ENCODE data around the gene KLHL22. TPM values are rescaled to one million over a fixed set of nuclear protein-coding genes. Genes with fewer than 3 reads are reported as not detected.

The KLHL22 gene
- total and polyA plus RNA-seq, 2 of the 4 experiments (the other 2 are of a cell fraction) = 27.1 to 30.1 TPM

DNA sequence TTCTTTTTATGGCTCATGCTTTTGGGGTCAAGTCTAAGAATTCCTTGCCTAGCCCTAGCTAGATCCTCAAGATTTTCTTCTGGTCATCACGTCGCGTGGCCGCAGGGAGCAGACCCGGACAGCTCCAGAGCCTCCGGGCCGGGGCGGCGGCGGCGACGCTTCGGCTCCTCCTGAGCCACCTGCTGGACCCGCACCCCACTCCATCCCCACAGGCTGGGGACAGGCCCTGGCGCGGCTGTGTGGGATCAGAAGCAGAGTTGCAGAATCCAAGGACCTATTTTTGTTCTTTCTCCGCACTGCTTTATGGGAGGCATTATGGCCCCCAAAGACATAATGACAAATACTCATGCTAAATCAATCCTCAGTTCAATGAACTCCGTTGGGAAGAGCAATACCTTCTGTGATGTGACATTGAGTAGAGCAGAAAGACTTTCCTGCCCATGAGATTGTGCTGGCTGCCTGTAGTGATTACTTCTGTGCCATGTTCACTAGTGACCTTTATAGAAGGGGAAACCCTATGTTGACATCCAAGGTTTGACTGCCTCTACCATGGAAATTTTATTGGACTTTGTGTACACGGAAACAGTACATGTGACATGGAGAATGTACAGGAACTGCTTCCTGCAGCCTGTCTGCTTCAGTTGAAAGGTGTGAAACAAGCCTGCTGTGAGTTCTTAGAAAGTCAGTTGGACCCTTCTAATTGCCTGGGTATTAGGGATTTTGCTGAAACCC is 45.6 kb downstream of the KLHL22 start:
- intact Hi-C loops (cut with micrococcal nuclease) (no loop called here), in situ Hi-C loops (cut with MboI; ENCODE audit: low sequenced_read_pairs) (loop anchor here (10.0 kb wide), 2 partner anchors 55 to 295 kb away; partner anchors contain the start of genes CCDC188 and ZNF74), dilution Hi-C loops (cut with HindIII; ENCODE audit: low sequenced_read_pairs, unreplicated experiment) (no loop called here)
- Histone ChIP-seq H2BK15ac (ENCODE audit: low read depth, low read length) (no peak overlapping the region), H2BK20ac (ENCODE audit: low read depth, low read length) (no peak overlapping the region), H2BK5ac (ENCODE audit: low read depth, low read length, poor library complexity, severe bottlenecking) (no peak overlapping the region), H3K4me1 (ENCODE audit: control insufficient read depth, insufficient read depth, low read length) (no peaks in the 10 kb centered on the region), H3K27me3 (ENCODE audit: control insufficient read depth, insufficient read depth, low read length) (no peaks in the 10 kb centered on the region), H4K8ac (ENCODE audit: low read depth in 2 of 2, low read length in 2 of 2) (no peak overlapping the region), H3K9me3 (ENCODE audit: control insufficient read depth, insufficient read depth, low read length) (no peaks in the 10 kb centered on the region), H3K79me1 (ENCODE audit: low read depth in 1 of 2, low read length in 2 of 2) (0 out of 4 replicates have a peak, but pooled peaks cover 0 to under 1% of the 10 kb centered on the region in 2 experiments), H3K4me2 (ENCODE audit: low read depth, low read length) (no peak overlapping the region), H3K4me3 (ENCODE audit: insufficient read depth, low read depth, low read length) (no peak overlapping the region), H3K36me3 (ENCODE audit: control insufficient read depth, insufficient read depth, low read length) (peaks cover 19% of the 10 kb centered on the region), H3K27ac (ENCODE audit: insufficient read depth, low read length) (no peak overlapping the region), H3K23ac (ENCODE audit: low read depth, low read length) (no peak overlapping the region), H4K20me1 (ENCODE audit: insufficient read depth, low read length) (0 out of 2 replicates have a peak, but pooled peaks cover 4% of the 10 kb centered on the region), H3K9me1 (ENCODE audit: insufficient read depth, low read length) (no peaks in the 10 kb centered on the region; the same call in 1 of the 2 replicates), H2AK9ac (replicated peaks; ENCODE audit: low read depth, low read length, poor library complexity) (no peak overlapping the region), H3K14ac (replicated peaks; ENCODE audit: low read depth, low read length) (no peak overlapping the region), H2AK5ac (ENCODE audit: low read depth, low read length) (no peak overlapping the region), H3K18ac (ENCODE audit: low read depth, low read length) (no peak overlapping the region), H3K4ac (ENCODE audit: low read depth, low read length) (no peak overlapping the region), H3K56ac (ENCODE audit: extremely low read depth, insufficient read depth, low read length) (no peak overlapping the region), H4K91ac (ENCODE audit: insufficient read depth, low read depth, low read length) (no peak overlapping the region), H2BK120ac (ENCODE audit: low read depth, low read length) (no peak overlapping the region), H2AFZ (replicated peaks; ENCODE audit: low read length, poor library complexity) (no peak overlapping the region), H3K9ac (ENCODE audit: low read depth, low read length) (no peak overlapping the region), H4K5ac (ENCODE audit: low read depth, low read length) (no peak overlapping the region)
- 86% methylated on average over 1 of the region's 19 CpGs; no CpG with 5 or more reads in 1 of the 2 experiments for WGBS, 2 experiments (ENCODE audit: extremely low coverage in 2 of 2, insufficient read length in 1 of 2)
- ChIA-PET POLR2A (ENCODE audit: unreplicated experiment) (no interaction called here), CTCF (no interaction called here)
- no TSS peak for BruUV-seq (replicated peaks)
- ATAC-seq (ENCODE audit: low read depth) (no peak), DNase-seq (no peak)
- TF ChIP-seq CEBPB (IDR thresholded peaks at IDR 0.05; ENCODE audit: low read depth, low read length) = no peak
- TF ChIP-seq FOS (IDR thresholded peaks at IDR 0.05; ENCODE audit: low read depth, low read length) = no peak
- TF ChIP-seq CHD1 (IDR thresholded peaks at IDR 0.05; ENCODE audit: low read depth, low read length) = no peak
- TF ChIP-seq NFE2L2 (IDR thresholded peaks at IDR 0.05; ENCODE audit: low read depth, low read length) = no peak
- TF ChIP-seq, protein P1, sequence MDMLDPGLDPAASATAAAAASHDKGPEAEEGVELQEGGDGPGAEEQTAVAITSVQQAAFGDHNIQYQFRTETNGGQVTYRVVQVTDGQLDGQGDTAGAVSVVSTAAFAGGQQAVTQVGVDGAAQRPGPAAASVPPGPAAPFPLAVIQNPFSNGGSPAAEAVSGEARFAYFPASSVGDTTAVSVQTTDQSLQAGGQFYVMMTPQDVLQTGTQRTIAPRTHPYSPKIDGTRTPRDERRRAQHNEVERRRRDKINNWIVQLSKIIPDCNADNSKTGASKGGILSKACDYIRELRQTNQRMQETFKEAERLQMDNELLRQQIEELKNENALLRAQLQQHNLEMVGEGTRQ (IDR thresholded peaks at IDR 0.05; ENCODE audit: low read depth, low read length) = no peak
- TF ChIP-seq RFX5 (IDR thresholded peaks at IDR 0.05; ENCODE audit: low read depth, low read length) = no peak
- no peak for TF ChIP-seq MAZ (IDR thresholded peaks at IDR 0.05; ENCODE audit: borderline replicate concordance, low read depth, low read length)
- no peak for TF ChIP-seq RAD21 (IDR thresholded peaks at IDR 0.05; ENCODE audit: low read length)
- TF ChIP-seq, protein P2, sequence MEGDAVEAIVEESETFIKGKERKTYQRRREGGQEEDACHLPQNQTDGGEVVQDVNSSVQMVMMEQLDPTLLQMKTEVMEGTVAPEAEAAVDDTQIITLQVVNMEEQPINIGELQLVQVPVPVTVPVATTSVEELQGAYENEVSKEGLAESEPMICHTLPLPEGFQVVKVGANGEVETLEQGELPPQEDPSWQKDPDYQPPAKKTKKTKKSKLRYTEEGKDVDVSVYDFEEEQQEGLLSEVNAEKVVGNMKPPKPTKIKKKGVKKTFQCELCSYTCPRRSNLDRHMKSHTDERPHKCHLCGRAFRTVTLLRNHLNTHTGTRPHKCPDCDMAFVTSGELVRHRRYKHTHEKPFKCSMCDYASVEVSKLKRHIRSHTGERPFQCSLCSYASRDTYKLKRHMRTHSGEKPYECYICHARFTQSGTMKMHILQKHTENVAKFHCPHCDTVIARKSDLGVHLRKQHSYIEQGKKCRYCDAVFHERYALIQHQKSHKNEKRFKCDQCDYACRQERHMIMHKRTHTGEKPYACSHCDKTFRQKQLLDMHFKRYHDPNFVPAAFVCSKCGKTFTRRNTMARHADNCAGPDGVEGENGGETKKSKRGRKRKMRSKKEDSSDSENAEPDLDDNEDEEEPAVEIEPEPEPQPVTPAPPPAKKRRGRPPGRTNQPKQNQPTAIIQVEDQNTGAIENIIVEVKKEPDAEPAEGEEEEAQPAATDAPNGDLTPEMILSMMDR (conservative IDR thresholded peaks at IDR 0.05; ENCODE audit: low read depth, low read length) = no peak
- TF ChIP-seq BHLHE40 (IDR thresholded peaks at IDR 0.05; ENCODE audit: low read depth, low read length) = no peak
- TF ChIP-seq RCOR1 (IDR thresholded peaks at IDR 0.05; ENCODE audit: insufficient replicate concordance, low read length) = no peak
- TF ChIP-seq, protein P3, sequence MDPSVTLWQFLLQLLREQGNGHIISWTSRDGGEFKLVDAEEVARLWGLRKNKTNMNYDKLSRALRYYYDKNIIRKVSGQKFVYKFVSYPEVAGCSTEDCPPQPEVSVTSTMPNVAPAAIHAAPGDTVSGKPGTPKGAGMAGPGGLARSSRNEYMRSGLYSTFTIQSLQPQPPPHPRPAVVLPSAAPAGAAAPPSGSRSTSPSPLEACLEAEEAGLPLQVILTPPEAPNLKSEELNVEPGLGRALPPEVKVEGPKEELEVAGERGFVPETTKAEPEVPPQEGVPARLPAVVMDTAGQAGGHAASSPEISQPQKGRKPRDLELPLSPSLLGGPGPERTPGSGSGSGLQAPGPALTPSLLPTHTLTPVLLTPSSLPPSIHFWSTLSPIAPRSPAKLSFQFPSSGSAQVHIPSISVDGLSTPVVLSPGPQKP (IDR thresholded peaks at IDR 0.05; ENCODE audit: borderline replicate concordance, low read depth, low read length) = no peak
- TF ChIP-seq MAFK (IDR thresholded peaks at IDR 0.05; ENCODE audit: low read depth, low read length) = no peak
- TF ChIP-seq SMC3 (IDR thresholded peaks at IDR 0.05; ENCODE audit: low read depth, low read length) = no peak
- TF ChIP-seq POLR2A (IDR thresholded peaks at IDR 0.05; ENCODE audit: low read depth, low read length) = no peak

Data from IMR-90 (cell line).